Epithelial cell of proximal tubule (primary cell): ENCODE measurements around the gene CUTA. TPM values are rescaled to one million over a fixed set of nuclear protein-coding genes. Genes with fewer than 3 reads are reported as not detected.

Source experiments
- DNase-seq: peaks from one replicate; pipeline ENCODE4 v3.0.0-alpha.2; 2011; ENCODE audit warnings: low read depth
- H3K4me3 ChIP-seq: 2 replicates; pipeline ENCODE4 v1.5.1; 2011; ENCODE audit warnings: low read depth, mild to moderate bottlenecking, low read length
- total RNA-seq: library from RNA; depleted of rRNA; stranded (reverse); fragments of >200 nt; gene quantifications from 2 replicates; pipeline ENCODE4 v1.2.3, GENCODE V29; 2015
- TF ChIP-seq, protein P1 (sequence below): conservative IDR thresholded peaks from 2 replicates; pipeline ENCODE4 v1.5.1; 2012; ENCODE audit warnings: low read depth, mild to moderate bottlenecking, low read length

CUTA gene
- total RNA-seq, 1 donor from 2014 or later, result 273 TPM

GRCh38 chr6:33412140-33413009, 5.5 kb downstream of the CUTA start:
- DNase-seq, result no peak
- TF ChIP-seq, protein P1, sequence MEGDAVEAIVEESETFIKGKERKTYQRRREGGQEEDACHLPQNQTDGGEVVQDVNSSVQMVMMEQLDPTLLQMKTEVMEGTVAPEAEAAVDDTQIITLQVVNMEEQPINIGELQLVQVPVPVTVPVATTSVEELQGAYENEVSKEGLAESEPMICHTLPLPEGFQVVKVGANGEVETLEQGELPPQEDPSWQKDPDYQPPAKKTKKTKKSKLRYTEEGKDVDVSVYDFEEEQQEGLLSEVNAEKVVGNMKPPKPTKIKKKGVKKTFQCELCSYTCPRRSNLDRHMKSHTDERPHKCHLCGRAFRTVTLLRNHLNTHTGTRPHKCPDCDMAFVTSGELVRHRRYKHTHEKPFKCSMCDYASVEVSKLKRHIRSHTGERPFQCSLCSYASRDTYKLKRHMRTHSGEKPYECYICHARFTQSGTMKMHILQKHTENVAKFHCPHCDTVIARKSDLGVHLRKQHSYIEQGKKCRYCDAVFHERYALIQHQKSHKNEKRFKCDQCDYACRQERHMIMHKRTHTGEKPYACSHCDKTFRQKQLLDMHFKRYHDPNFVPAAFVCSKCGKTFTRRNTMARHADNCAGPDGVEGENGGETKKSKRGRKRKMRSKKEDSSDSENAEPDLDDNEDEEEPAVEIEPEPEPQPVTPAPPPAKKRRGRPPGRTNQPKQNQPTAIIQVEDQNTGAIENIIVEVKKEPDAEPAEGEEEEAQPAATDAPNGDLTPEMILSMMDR, result no peak
- H3K4me3 ChIP-seq, result no peak overlapping the region

DNA sequence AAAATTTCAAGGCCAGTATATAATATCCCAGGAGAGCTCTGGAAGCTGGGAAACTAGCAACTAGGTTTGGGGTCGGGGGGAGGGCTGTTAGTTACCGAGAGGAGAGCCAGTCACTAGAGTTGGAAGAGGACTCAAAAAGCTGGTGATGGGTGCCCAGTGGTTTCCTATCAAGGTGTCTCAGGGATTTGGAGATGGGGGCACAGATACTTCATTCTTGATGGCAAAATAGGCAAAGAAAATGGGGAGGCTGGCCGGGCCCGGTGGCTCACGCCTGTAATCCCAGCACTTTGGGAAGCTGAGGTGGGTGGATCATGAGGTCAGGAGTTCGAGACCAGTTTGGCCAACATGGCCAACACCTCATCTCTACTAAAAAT, 6.3 kb downstream of the CUTA start:
- H3K4me3 ChIP-seq, result peak overlapping the region; percentile 83
- no peak for DNase-seq
- TF ChIP-seq, protein P1, result no peak

- TF ChIP-seq, protein P1, result no peak
- DNase-seq, result no peak
- H3K4me3 ChIP-seq, result peak within 1 kb of the TSS; percentile 83
Observed at GRCh38 chr6:33410711-33411631, 6.9 kb downstream of the CUTA start, which contains the start of gene PHF1. Gene PHF1 (plus strand): TSS chr6:33411014. CDS start chr6:33412264, 1,250 bp downstream.

- no peak for DNase-seq
- TF ChIP-seq, protein P1, result no peak
- H3K4me3 ChIP-seq, result peak overlapping the region; percentile 83
Observed at GRCh38 chr6:33410050-33410710, 7.7 kb downstream of the CUTA start.

DNA sequence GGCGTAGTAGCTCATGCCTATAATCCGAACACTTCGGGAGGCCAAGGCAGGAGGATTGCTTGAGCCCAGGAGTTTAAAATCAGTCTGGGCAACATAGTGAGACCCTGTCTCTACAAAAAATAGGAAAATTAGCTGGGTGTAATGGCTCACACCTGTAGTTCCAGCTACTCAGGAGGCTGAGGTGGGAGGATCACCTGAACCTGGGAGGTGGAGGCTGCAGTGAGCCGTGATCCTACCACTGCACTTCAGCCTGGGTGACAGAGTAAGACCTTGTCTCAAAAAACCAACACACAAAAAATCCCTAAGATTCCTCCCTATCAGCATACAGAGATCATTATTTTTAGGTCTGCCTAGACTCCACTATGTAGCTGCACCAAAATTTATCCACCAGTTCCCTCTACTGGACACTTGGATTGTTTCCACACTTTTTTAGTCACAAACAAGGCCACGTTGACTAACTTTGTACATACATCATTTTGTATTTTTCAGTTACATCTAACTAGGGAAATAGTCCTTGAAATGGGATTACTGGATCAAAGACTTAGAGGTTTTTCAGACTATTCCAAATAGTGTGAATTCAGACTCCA, 10.7 kb downstream of the CUTA start:
- TF ChIP-seq, protein P1, result peak; percentile 65
- H3K4me3 ChIP-seq, result no peak overlapping the region
- no peak for DNase-seq

- H3K4me3 ChIP-seq, result no peak overlapping the region
- TF ChIP-seq, protein P1, result no peak
- no peak for DNase-seq
Observed at GRCh38 chr6:33406126-33406525, 11.8 kb downstream of the CUTA start.
